Activated B cell treated with CpG ODN at 0.5 μM for 24 hours (primary cell): ENCODE data around the gene PCSK4. TPM values are rescaled to one million over a fixed set of nuclear protein-coding genes. Genes with fewer than 3 reads are reported as not detected.

Experiments used
- ATAC-seq: fragments of 200-7000 bp; cut with Tn5 transposase; one replicate; pipeline ENCODE4 v1.10.0; 2021; ENCODE audit warnings: low read depth, mild to moderate bottlenecking, moderate library complexity
- CTCF ChIA-PET: fragments of 350-600 bp; sonication (Branson Sonifier 250); formaldehyde crosslinking; loops from one replicate; lab custom pipeline; 2021; ENCODE audit warnings: antibody characterized with exemption; lab: Charles Lee
- POLR2A ChIA-PET: fragments of 350-600 bp; sonication (Branson Sonifier 250); formaldehyde crosslinking; loops from one replicate; lab custom pipeline; 2021; ENCODE audit warnings: antibody characterized with exemption; lab: Charles Lee
- DNase-seq: peaks from one replicate; pipeline ENCODE4 v3.0.0; 2022
- H3K27ac Mint-ChIP-seq: one replicate; pipeline ENCODE4 v1.8.0; 2020; ENCODE audit warnings: mixed read lengths
- H3K27me3 Mint-ChIP-seq: one replicate; pipeline ENCODE4 v1.8.0; 2021; ENCODE audit warnings: mixed read lengths
- H3K36me3 Mint-ChIP-seq: one replicate; pipeline ENCODE4 v1.8.0; 2021; ENCODE audit warnings: low read depth, mixed read lengths
- H3K4me1 Mint-ChIP-seq: one replicate; pipeline ENCODE4 v1.8.0; 2021; ENCODE audit warnings: mixed read lengths
- H3K4me3 Mint-ChIP-seq: one replicate; pipeline ENCODE4 v1.8.0; 2020; ENCODE audit warnings: mild to moderate bottlenecking, mixed read lengths
- H3K9me3 Mint-ChIP-seq: one replicate; pipeline ENCODE4 v1.8.0; 2020; ENCODE audit warnings: mixed read lengths
- intact Hi-C: fragments of 100-400 bp; cut with micrococcal nuclease; formaldehyde crosslinking; loops from one replicate; pipeline ENCODE4 v1.15.1; 2024
- total RNA-seq: library from RNA; stranded (reverse); gene quantifications from 2 replicates; pipeline ENCODE4 v1.2.3, GENCODE V29; 2022
- TF ChIP-seq, protein P1 (sequence below): fragments of 200-600 bp; IDR thresholded peaks from one replicate; pipeline ENCODE4 v1.8.0; 2022; ENCODE audit warnings: antibody characterized with exemption, mild to moderate bottlenecking

The PCSK4 gene
- total RNA-seq, 1 donor from 2014 or later = 1.3 TPM

DNA sequence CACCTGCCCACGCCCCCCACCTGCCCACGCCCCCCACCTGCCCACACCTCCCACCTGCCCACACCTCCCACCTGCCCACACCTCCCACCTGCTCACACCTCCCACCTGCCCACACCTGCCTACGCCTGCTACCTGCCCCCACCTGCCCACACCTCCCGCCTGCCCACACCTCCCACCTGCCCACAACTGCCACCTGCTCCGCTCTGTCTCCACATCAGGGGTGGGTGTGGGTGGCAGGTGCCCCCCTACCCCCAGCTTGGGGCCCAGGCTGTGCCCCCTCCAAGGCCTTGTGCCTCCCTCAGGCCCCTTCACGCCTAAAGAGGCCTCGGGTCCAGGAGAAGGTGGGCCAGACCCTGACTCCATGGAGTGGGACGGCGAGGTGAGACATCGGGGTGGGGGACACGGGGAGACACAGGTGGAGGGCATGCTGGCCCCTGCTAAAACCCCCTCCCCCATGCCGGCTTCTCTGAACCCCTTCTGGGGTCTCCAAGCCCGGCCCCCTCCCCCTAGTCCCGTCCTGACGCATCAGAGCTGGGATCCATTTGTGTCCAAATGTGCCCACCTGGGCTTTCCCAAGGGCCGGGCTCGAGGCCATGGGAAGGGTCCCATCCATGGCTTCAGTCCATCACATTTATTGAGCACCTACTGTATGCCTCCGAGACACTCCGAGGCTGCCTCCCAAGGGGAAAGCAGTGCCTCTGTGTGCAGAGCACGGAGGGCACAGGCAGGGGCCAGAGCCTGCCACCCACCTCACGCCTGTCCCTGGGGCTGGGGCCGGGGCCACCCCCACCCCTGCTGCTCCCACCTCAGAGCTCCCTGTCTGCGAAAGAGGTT lies 38.7 kb upstream of the PCSK4 start:
- Mint-ChIP-seq H3K27ac (no peak overlapping the region), H3K9me3 (no peaks in the 10 kb centered on the region), H3K36me3 (no peaks in the 10 kb centered on the region), H3K4me3 (no peak overlapping the region), H3K27me3 (peaks cover 44% of the 10 kb centered on the region), H3K4me1 (peaks cover 5% of the 10 kb centered on the region)
- POLR2A ChIA-PET = no interaction called here
- intact Hi-C loops = no loop called here
- TF ChIP-seq, protein P1, sequence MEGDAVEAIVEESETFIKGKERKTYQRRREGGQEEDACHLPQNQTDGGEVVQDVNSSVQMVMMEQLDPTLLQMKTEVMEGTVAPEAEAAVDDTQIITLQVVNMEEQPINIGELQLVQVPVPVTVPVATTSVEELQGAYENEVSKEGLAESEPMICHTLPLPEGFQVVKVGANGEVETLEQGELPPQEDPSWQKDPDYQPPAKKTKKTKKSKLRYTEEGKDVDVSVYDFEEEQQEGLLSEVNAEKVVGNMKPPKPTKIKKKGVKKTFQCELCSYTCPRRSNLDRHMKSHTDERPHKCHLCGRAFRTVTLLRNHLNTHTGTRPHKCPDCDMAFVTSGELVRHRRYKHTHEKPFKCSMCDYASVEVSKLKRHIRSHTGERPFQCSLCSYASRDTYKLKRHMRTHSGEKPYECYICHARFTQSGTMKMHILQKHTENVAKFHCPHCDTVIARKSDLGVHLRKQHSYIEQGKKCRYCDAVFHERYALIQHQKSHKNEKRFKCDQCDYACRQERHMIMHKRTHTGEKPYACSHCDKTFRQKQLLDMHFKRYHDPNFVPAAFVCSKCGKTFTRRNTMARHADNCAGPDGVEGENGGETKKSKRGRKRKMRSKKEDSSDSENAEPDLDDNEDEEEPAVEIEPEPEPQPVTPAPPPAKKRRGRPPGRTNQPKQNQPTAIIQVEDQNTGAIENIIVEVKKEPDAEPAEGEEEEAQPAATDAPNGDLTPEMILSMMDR = no peak
- CTCF ChIA-PET = no interaction called here
- no peak for DNase-seq
- ATAC-seq = no peak

DNA sequence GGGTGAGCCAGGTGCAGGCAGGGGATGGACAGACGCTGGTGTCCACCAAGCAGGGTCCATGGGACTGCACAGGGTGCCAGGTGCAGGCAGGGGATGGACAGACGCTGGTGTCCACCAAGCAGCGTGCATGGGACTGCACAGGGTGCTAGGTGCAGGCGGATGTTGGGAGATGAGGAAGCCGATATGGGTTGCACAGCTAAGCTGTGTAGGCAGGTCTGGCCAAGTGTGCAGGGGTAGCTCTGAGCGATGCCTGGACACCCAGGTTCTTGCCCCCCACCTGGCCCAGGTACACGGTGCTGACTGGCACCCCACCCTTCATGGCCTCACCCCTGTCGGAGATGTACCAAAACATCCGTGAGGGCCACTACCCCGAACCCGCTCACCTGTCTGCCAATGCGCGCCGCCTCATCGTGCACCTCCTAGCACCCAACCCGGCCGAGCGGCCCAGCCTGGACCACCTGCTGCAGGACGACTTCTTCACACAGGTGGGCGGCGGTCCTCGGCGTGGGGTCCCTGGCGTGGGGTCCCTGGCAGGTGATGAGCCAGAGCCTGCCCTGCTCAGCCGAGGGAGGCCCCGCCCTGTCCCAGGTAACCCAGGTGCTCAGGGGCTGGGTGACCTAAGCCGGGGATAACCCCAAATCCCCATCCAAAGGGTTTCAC lies 37.6 kb upstream of the PCSK4 start:
- intact Hi-C loops = no loop called here
- H3K27me3 Mint-ChIP-seq = peaks cover 48% of the 10 kb centered on the region
- ATAC-seq = no peak
- H3K27ac Mint-ChIP-seq = no peak overlapping the region
- H3K4me1 Mint-ChIP-seq = peaks cover 5% of the 10 kb centered on the region
- ChIA-PET CTCF (no interaction called here), POLR2A (no interaction called here)
- TF ChIP-seq, protein P1 = no peak
- DNase-seq = no peak
- H3K4me3 Mint-ChIP-seq = no peak overlapping the region
- H3K36me3 Mint-ChIP-seq = no peaks in the 10 kb centered on the region
- H3K9me3 Mint-ChIP-seq = no peaks in the 10 kb centered on the region

DNA sequence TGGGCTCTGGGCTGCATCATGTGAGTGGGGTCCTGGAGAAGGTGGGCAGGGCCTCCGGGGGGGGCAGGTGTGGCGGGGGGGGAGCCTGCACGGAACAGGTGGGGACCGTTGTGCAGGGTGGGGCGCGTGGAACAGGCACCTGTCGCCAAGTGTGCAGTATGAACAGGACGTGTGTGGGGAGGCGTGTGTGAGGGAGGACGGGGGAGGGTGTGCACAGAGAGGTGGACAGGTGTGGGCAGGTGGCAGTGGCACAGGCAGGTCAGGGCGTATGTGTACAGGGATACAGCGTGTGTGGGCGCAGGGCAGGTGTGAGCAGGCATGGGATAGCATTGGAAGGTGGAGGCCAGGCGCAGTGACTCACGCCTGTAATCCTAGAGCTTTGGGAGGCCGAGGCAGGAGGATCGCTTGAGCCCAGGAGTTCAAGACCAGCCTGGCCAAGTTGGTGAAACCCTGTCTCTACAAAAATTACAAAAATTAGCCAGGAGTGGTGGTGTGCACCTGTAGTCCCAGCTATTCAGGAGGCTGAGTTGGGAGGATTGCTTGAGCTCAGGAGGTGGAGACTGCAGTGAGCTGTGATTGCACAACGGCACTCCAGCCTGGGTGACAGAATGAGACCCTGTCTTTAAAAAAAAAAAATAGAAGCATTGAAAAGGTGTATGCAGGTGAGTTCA lies 37.0 kb upstream of the PCSK4 start:
- ChIA-PET POLR2A (no interaction called here), CTCF (no interaction called here)
- Mint-ChIP-seq H3K36me3 (no peaks in the 10 kb centered on the region), H3K27ac (no peak overlapping the region), H3K27me3 (peaks cover 48% of the 10 kb centered on the region), H3K9me3 (no peaks in the 10 kb centered on the region), H3K4me1 (peaks cover 5% of the 10 kb centered on the region), H3K4me3 (no peak overlapping the region)
- ATAC-seq (no peak), DNase-seq (no peak)
- intact Hi-C loops = no loop called here
- TF ChIP-seq, protein P1 = no peak

DNA sequence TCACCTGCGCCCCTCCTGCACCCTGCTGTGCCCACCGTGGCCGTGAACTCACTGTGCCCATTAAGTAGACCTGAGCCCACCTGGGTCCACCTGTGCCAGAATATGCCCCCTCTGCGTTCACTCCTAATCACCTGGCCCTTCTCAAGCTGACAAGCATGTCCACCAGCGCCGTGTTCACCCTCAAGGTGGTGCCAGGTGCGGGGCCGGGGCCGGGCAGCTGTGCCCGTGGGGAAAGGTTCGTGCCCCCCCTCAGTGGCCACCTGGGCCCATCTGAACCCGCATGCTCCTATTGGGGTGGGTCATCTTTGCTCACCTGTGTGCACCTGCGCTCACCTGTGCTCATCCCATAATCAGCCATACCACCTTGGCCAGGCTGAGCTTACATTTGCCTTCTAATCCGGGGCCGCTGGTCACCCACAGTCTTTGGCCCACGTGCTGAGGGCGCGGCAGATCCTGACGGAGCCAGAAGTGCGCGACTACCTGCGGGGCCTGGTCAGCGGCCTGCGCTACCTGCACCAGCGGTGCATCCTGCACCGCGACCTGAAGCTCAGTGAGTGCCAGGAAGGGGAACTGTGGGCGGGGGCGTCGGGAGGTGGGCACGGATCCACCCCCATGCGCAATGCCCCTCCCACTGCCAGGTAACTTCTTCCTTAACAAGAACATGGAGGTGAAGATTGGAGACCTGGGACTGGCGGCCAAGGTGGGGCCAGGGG lies 36.1 kb upstream of the PCSK4 start:
- Mint-ChIP-seq H3K27ac (no peak overlapping the region), H3K9me3 (no peaks in the 10 kb centered on the region), H3K4me1 (peaks cover 5% of the 10 kb centered on the region), H3K4me3 (no peak overlapping the region), H3K36me3 (no peaks in the 10 kb centered on the region), H3K27me3 (peaks cover 45% of the 10 kb centered on the region)
- ATAC-seq (no peak), DNase-seq (no peak)
- POLR2A ChIA-PET = no interaction called here
- intact Hi-C loops = no loop called here
- TF ChIP-seq, protein P1 = no peak
- CTCF ChIA-PET = no interaction called here
